HCT116 (cell line): ENCODE measurements around the gene MRPL58. TPM values are rescaled to one million over a fixed set of nuclear protein-coding genes. Genes with fewer than 3 reads are reported as not detected.

Source experiments
- ATAC-seq: fragments of 200-7000 bp; cut with Tn5 transposase; 2 replicates; pipeline ENCODE4 v1.9.1; 2020; ENCODE audit warnings: mild to moderate bottlenecking, moderate library complexity
- BruUV-seq: library from RNA; stranded (reverse); fragments of 400-500 nt; replicated peaks from 2 replicates; lab custom pipeline; 2021; lab: Mats Ljungman, UMichigan
- CTCF ChIA-PET: fragments of 300-600 bp; sonication (Branson Sonifier 250); formaldehyde crosslinking; loops from one replicate; lab custom pipeline; 2021; ENCODE audit warnings: antibody characterized with exemption; lab: Charles Lee
- POLR2A ChIA-PET: fragments of 300-600, 350-600 bp; sonication (Branson Sonifier 250); formaldehyde crosslinking; loops from one replicate; lab custom pipeline; 2021; ENCODE audit warnings: antibody characterized with exemption; lab: Charles Lee
- RAD21 ChIA-PET, 2 experiments: fragments of 300-600 bp; sonication (Branson Sonifier 250); formaldehyde crosslinking; loops; one replicate each; lab custom pipeline; 2023; ENCODE audit warnings: low total read pairs in 2 of 2; ENCODE audit not compliant: uncharacterized antibody in 2 of 2, unreplicated experiment in 2 of 2, low non-redundant PET in 1 of 2; lab: Charles Lee
- DNase-seq: peaks from one replicate; pipeline ENCODE4 v3.0.0-alpha.2; 2010; ENCODE audit warnings: low read depth, low spot score
- H2AFZ ChIP-seq: fragments of 200-600 bp; shearing (Covaris generic), sonication (generic); 2 replicates; pipeline ENCODE4 v1.6.1; 2017; ENCODE audit warnings: low read depth, mixed run types, mixed read lengths, antibody characterized with exemption, low read length; ENCODE audit not compliant: poor library complexity, severe bottlenecking
- H3K27ac ChIP-seq: 2 replicates; pipeline ENCODE4 v1.5.1; 2012; ENCODE audit warnings: low read depth, low read length
- H3K27me3 ChIP-seq: fragments of 200-600 bp; sonication (generic); 2 replicates; pipeline ENCODE4 v1.6.1; 2016; ENCODE audit warnings: mixed run types, low read length, mixed read lengths; ENCODE audit not compliant: insufficient read depth
- H3K36me3 ChIP-seq, 2 experiments: fragments of 200-500 bp in 1 of 2; fragments of 200-600 bp in 1 of 2; sonication (Bioruptor generic) in 1 of 2; sonication (generic) in 1 of 2; 2 replicates each; pipeline versions ENCODE4 v1.5.1 to v1.6.1; 2014 to 2016; ENCODE audit warnings: low read length in 2 of 2, inconsistent platforms in 1 of 2, mixed read lengths in 1 of 2, mixed run types in 1 of 2; ENCODE audit not compliant: insufficient read depth in 2 of 2, control insufficient read depth in 1 of 2
- H3K4me1 ChIP-seq, 2 experiments: fragments of 200-600 bp in 1 of 2; sonication (generic) in 1 of 2; 2 replicates each; pipeline versions ENCODE4 v1.5.1 to v1.6.1; 2012 to 2017; ENCODE audit warnings: low read length in 2 of 2, inconsistent platforms in 1 of 2, mild to moderate bottlenecking in 1 of 2, mixed read lengths in 1 of 2, mixed run types in 1 of 2, moderate library complexity in 1 of 2; ENCODE audit not compliant: insufficient read depth in 2 of 2, control insufficient read depth in 1 of 2
- H3K4me2 ChIP-seq: fragments of 200-600 bp; sonication (generic); 2 replicates; pipeline ENCODE4 v1.6.1; 2017; ENCODE audit warnings: mixed run types, low read length, mixed read lengths
- H3K4me3 ChIP-seq, 2 experiments: fragments of 200-600 bp in 1 of 2; sonication (generic) in 1 of 2; replicated peaks in 1 of 2; 2 replicates each; pipeline ENCODE4 v1.5.1; 2011 to 2016; ENCODE audit warnings: low read length in 2 of 2, control low read depth in 1 of 2, low read depth in 1 of 2, mild to moderate bottlenecking in 1 of 2, mixed read lengths in 1 of 2, mixed run types in 1 of 2
- H3K79me2 ChIP-seq: fragments of 200-600 bp; sonication (generic); 2 replicates; pipeline ENCODE4 v1.6.1; 2017; ENCODE audit warnings: mild to moderate bottlenecking, mixed run types, low read length, moderate library complexity, mixed read lengths; ENCODE audit not compliant: insufficient read depth
- H3K9ac ChIP-seq: fragments of 200-600 bp; sonication (generic); 2 replicates; pipeline ENCODE4 v1.6.1; 2016; ENCODE audit warnings: low read length, mixed read lengths
- H3K9me2 ChIP-seq: fragments of 200-600 bp; sonication (generic), shearing (Covaris generic); 2 replicates; pipeline ENCODE4 v1.6.1; 2017; ENCODE audit warnings: mixed run types, mild to moderate bottlenecking, moderate library complexity; ENCODE audit not compliant: insufficient read depth
- H3K9me3 ChIP-seq, 2 experiments: fragments of 200-500 bp in 1 of 2; fragments of 200-600 bp in 1 of 2; sonication (Bioruptor generic) in 1 of 2; sonication (generic) in 1 of 2; 2 replicates each; pipeline ENCODE4 v1.6.1; 2014 to 2017; ENCODE audit warnings: low read length in 2 of 2, mixed read lengths in 2 of 2, inconsistent platforms in 1 of 2, low read depth in 1 of 2, mild to moderate bottlenecking in 1 of 2, mixed run types in 1 of 2, moderate library complexity in 1 of 2; ENCODE audit not compliant: control insufficient read depth in 1 of 2, insufficient read depth in 1 of 2
- H4K20me1 ChIP-seq: fragments of 200-600 bp; sonication (generic), shearing (Covaris generic); 2 replicates; pipeline ENCODE4 v1.6.1; 2017; ENCODE audit warnings: mixed run types, mild to moderate bottlenecking, moderate library complexity; ENCODE audit not compliant: insufficient read depth
- CBX3 ChIP-seq: IDR thresholded peaks from 2 replicates; pipeline ENCODE4 v1.6.1; 2012; ENCODE audit warnings: low read depth
- EGR1 ChIP-seq: IDR thresholded peaks from 2 replicates; pipeline ENCODE4 v1.6.1; 2012; ENCODE audit warnings: low read depth
- ELF1 ChIP-seq: IDR thresholded peaks from 2 replicates; pipeline ENCODE4 v1.6.1; 2012; ENCODE audit warnings: low read depth, borderline replicate concordance
- EZH2phosphoT487 ChIP-seq: fragments of 200-600 bp; IDR thresholded peaks from 2 replicates; pipeline ENCODE4 v1.6.1; 2018; ENCODE audit warnings: antibody characterized with exemption, borderline replicate concordance
- JUND ChIP-seq: IDR thresholded peaks from 2 replicates; pipeline ENCODE4 v1.6.1; 2012
- POLR2A ChIP-seq: IDR thresholded peaks from 2 replicates; pipeline ENCODE4 v1.7.0; 2011; ENCODE audit warnings: borderline replicate concordance; ENCODE audit not compliant: insufficient read depth, insufficient read length; ENCODE audit errors: extremely low read depth
- RAD21 ChIP-seq: IDR thresholded peaks from 2 replicates; pipeline ENCODE4 v1.6.1; 2012; ENCODE audit warnings: low read depth, mild to moderate bottlenecking
- SIN3A ChIP-seq: IDR thresholded peaks from 2 replicates; pipeline ENCODE4 v1.6.1; 2012; ENCODE audit warnings: low read depth
- SP1 ChIP-seq: IDR thresholded peaks from 2 replicates; pipeline ENCODE4 v1.6.1; 2012; ENCODE audit warnings: low read depth
- SRF ChIP-seq: IDR thresholded peaks from 2 replicates; pipeline ENCODE4 v1.6.1; 2012; ENCODE audit warnings: low read depth
- TCF7L2 ChIP-seq: IDR thresholded peaks from 2 replicates; pipeline ENCODE4 v1.7.0; 2011; ENCODE audit warnings: borderline replicate concordance, inconsistent platforms; ENCODE audit not compliant: insufficient read depth, insufficient read length; ENCODE audit errors: extremely low read depth
- YY1 ChIP-seq: IDR thresholded peaks from 2 replicates; pipeline ENCODE4 v1.6.1; 2011; ENCODE audit warnings: low read length, low read depth, moderate library complexity, mild to moderate bottlenecking; ENCODE audit not compliant: insufficient replicate concordance; ENCODE audit errors: extremely low read depth
- ZFX ChIP-seq: fragments of 450-650 bp; IDR thresholded peaks from 2 replicates; pipeline ENCODE4 v1.6.1; 2017
- intact Hi-C: fragments of 100-400 bp; cut with micrococcal nuclease; formaldehyde crosslinking; loops from 2 replicates; pipeline ENCODE4 v1.10.0; 2022
- total RNA-seq: library from RNA; stranded (reverse); gene quantifications from one replicate; pipeline ENCODE4 v1.2.1, GENCODE V29; 2021; ENCODE audit not compliant: unreplicated experiment
- TF ChIP-seq, protein P1 (sequence below): IDR thresholded peaks from 2 replicates; pipeline ENCODE4 v1.6.1; 2012; ENCODE audit warnings: low read depth
- TF ChIP-seq, protein P2 (sequence below): IDR thresholded peaks from 2 replicates; pipeline ENCODE4 v1.6.1; 2011; ENCODE audit warnings: mild to moderate bottlenecking, low read length, moderate library complexity; ENCODE audit not compliant: insufficient replicate concordance; ENCODE audit errors: extremely low read depth

The MRPL58 gene
- total RNA-seq, 1 experiment from 2014 or later = 80.5 TPM

DNA sequence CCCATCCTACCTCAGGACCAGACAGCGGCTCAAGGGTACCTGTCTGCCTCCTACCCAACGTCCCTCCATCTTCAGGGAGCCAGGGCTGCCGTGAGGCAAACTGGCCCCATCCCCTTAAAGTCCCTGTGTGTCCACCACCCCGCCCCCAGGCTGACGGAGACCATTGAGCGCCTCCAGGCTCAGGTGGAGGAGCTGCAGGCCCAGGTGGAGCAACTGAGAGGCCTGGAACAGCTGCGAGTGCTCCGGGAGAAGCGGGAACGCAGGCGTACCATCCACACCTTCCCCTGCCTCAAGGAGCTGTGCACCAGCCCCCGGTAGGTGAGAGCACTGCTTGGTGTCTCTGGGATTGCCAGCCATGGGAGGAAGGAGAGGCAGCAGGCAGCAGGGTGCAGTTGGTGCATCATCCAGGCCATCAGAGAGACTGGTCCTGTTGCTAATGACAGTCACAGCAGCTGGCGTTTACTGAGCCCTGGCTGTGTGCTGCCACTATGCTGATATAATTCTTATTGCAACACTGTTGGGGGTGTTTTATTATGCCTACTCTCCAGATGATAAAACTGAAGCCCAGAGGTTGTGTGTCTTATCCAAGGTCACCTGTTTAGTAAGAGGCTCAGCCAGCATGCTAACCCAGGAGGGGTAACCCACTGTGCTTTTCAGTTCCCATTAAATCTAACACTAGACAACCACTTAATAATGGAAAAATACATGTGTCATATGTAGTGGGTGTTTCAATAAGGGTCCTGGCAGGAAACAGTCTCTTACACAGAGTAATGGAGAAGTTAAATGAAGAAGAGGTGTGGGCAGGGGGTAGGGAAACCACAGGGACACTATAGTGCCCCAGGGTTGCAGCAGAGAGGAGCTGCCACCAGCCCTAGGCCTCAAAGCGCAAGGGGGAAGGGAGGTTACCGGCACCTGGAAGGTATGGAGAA is 10.3 kb upstream of the MRPL58 start:
- Histone ChIP-seq H3K4me3 (no peak overlapping the region), H3K27me3 (no peaks in the 10 kb centered on the region), H3K4me2 (no peak overlapping the region), H3K79me2 (0 out of 2 replicates have a peak, but pooled peaks cover 4% of the 10 kb centered on the region), H4K20me1 (no peaks in the 10 kb centered on the region), H3K4me1 (no peaks in the 10 kb centered on the region), H3K36me3 (peaks cover 7 to 21% of the 10 kb centered on the region in 2 experiments; a peak in 2 of 4 replicates), H2AFZ (no peak overlapping the region), H3K9me2 (no peaks in the 10 kb centered on the region), H3K9ac (no peak overlapping the region), H3K27ac (no peak overlapping the region), H3K9me3 (no peaks in the 10 kb centered on the region)
- RAD21 ChIA-PET = no interaction called here
- no peak for ATAC-seq
- BruUV-seq = no TSS peak
- CTCF ChIA-PET = no interaction called here
- no peak for DNase-seq
- POLR2A ChIA-PET = no interaction called here
- intact Hi-C loops = no loop called here
- TF ChIP-seq TCF7L2 = no peak
- no peak for TF ChIP-seq EGR1
- no peak for TF ChIP-seq SP1
- no peak for TF ChIP-seq JUND
- no peak for TF ChIP-seq SIN3A
- TF ChIP-seq EZH2phosphoT487 = no peak
- no peak for TF ChIP-seq ZFX
- TF ChIP-seq POLR2A = no peak
- TF ChIP-seq, protein P1, sequence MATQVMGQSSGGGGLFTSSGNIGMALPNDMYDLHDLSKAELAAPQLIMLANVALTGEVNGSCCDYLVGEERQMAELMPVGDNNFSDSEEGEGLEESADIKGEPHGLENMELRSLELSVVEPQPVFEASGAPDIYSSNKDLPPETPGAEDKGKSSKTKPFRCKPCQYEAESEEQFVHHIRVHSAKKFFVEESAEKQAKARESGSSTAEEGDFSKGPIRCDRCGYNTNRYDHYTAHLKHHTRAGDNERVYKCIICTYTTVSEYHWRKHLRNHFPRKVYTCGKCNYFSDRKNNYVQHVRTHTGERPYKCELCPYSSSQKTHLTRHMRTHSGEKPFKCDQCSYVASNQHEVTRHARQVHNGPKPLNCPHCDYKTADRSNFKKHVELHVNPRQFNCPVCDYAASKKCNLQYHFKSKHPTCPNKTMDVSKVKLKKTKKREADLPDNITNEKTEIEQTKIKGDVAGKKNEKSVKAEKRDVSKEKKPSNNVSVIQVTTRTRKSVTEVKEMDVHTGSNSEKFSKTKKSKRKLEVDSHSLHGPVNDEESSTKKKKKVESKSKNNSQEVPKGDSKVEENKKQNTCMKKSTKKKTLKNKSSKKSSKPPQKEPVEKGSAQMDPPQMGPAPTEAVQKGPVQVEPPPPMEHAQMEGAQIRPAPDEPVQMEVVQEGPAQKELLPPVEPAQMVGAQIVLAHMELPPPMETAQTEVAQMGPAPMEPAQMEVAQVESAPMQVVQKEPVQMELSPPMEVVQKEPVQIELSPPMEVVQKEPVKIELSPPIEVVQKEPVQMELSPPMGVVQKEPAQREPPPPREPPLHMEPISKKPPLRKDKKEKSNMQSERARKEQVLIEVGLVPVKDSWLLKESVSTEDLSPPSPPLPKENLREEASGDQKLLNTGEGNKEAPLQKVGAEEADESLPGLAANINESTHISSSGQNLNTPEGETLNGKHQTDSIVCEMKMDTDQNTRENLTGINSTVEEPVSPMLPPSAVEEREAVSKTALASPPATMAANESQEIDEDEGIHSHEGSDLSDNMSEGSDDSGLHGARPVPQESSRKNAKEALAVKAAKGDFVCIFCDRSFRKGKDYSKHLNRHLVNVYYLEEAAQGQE = no peak
- no peak for TF ChIP-seq SRF
- TF ChIP-seq CBX3 = no peak
- TF ChIP-seq YY1 = no peak
- TF ChIP-seq, protein P2, sequence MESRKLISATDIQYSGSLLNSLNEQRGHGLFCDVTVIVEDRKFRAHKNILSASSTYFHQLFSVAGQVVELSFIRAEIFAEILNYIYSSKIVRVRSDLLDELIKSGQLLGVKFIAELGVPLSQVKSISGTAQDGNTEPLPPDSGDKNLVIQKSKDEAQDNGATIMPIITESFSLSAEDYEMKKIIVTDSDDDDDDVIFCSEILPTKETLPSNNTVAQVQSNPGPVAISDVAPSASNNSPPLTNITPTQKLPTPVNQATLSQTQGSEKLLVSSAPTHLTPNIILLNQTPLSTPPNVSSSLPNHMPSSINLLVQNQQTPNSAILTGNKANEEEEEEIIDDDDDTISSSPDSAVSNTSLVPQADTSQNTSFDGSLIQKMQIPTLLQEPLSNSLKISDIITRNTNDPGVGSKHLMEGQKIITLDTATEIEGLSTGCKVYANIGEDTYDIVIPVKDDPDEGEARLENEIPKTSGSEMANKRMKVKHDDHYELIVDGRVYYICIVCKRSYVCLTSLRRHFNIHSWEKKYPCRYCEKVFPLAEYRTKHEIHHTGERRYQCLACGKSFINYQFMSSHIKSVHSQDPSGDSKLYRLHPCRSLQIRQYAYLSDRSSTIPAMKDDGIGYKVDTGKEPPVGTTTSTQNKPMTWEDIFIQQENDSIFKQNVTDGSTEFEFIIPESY = no peak
- no peak for TF ChIP-seq RAD21
- no peak for TF ChIP-seq ELF1
